ENCODE results near the gene STAG1. TPM values are rescaled to one million over a fixed set of nuclear protein-coding genes. Genes with fewer than 3 reads are reported as not detected.

STAG1 gene
- total and polyA plus RNA-seq, 9 of the 15 experiments (the other 6 are each of a cell fraction or from before 2014, with no cell fraction given) = 2.7 to 17.7 (median 8.8) TPM

- TF ChIP-seq ZNF609 (CRISPR knock-in tag; IDR thresholded peaks at IDR 0.05; ENCODE audit: borderline replicate concordance) (no peak), ZNF274 (IDR thresholded peaks at IDR 0.05; ENCODE audit: borderline replicate concordance, low read depth, low read length) (no peak), KHSRP (IDR thresholded peaks at IDR 0.05) (no peak), ZNF75A (CRISPR knock-in tag; IDR thresholded peaks at IDR 0.05) (no peak), FIP1L1 (IDR thresholded peaks at IDR 0.05; ENCODE audit: low read depth, low read length, poor library complexity, severe bottlenecking) (no peak), ZBTB40 (IDR thresholded peaks at IDR 0.05) (no peak), ZBTB40 (CRISPR knock-in tag; IDR thresholded peaks at IDR 0.05) (no peak), HMG20B (CRISPR knock-in tag; IDR thresholded peaks at IDR 0.05) (no peak), NCOA6 (IDR thresholded peaks at IDR 0.05) (no peak), HDGF (IDR thresholded peaks at IDR 0.05) (no peak), CBFA2T3 (IDR thresholded peaks at IDR 0.05) (no peak)
Measured at GRCh38 chr3:136490646-136491405, 261.4 kb downstream of the STAG1 start (continued).

All from K562 (cell line).